ENCODE data around the gene CLDN20. TPM values are rescaled to one million over a fixed set of nuclear protein-coding genes. Genes with fewer than 3 reads are reported as not detected.
"Not testable (repeated sequence)": the region's sequence is repeated elsewhere in the genome, so short reads cannot be mapped to it uniquely, and the experiment has no call there.

CLDN20 gene
- total RNA-seq, 1 donor from 2014 or later = not detected

DNA sequence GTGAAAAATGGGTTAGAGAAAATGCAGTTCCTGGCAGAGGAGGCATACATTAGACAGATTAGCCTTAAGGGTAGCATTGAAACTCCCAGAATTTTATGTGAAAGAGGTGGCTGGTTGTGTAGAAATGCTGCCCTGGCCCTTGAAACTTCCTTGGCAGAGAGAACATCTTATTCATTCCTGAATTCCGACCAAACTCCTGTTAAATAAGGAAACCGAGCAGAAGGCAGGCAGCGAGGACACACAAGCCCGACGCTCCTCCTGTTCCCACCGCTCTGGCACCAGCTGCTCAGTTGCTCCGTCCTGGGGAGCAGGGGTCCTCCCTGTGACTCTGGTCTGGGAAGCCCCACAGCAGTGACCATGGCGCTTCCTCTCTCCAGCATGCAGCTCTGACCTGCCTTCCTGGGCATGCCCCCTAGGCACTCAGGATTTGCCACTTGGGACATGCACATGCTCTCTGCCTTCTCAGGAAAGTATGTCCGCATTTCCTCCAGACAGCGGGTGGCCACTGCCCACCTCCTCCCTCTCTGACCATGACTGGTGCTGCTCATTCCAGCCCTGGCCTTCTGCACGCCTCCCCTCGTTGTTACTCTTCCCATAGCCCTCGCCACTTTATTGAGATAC is 35.2 kb upstream of the CLDN20 start:
- no peak overlapping the region for H3K4me3 ChIP-seq (ENCODE audit: low read depth, low read length)
- peak; percentile 66 for FAIRE-seq
- TF ChIP-seq, protein P1, sequence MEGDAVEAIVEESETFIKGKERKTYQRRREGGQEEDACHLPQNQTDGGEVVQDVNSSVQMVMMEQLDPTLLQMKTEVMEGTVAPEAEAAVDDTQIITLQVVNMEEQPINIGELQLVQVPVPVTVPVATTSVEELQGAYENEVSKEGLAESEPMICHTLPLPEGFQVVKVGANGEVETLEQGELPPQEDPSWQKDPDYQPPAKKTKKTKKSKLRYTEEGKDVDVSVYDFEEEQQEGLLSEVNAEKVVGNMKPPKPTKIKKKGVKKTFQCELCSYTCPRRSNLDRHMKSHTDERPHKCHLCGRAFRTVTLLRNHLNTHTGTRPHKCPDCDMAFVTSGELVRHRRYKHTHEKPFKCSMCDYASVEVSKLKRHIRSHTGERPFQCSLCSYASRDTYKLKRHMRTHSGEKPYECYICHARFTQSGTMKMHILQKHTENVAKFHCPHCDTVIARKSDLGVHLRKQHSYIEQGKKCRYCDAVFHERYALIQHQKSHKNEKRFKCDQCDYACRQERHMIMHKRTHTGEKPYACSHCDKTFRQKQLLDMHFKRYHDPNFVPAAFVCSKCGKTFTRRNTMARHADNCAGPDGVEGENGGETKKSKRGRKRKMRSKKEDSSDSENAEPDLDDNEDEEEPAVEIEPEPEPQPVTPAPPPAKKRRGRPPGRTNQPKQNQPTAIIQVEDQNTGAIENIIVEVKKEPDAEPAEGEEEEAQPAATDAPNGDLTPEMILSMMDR (IDR thresholded peaks at IDR 0.05; ENCODE audit: insufficient read depth, low read length, severe bottlenecking) = no peak
- DNase-seq (ENCODE audit: low read depth) = no peak
- no peaks in the 10 kb centered on the region for H3K36me3 ChIP-seq (ENCODE audit: control insufficient read depth, insufficient read depth, low read length)
- no peaks in the 10 kb centered on the region for H3K27me3 ChIP-seq (ENCODE audit: control insufficient read depth, insufficient read depth, low read length)

DNA sequence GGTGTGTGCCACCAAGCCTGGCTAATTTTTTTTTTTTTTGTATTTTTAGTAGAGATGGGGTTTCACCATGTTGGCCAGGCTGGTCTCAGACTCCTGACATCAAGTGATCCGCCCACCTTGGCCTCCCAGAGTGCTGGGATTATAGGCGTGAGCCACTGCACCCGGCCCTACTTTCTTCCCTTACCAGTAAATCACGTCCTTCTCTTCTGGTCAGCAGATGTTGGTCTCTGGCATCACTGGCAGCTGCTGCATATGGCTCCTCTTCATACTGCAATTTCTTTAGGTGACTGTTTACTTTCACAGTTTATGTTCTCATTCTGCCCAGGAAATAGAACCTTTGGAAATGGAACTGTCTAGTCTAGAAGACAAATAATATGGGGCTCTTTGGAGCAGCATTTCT is 32.8 kb upstream of the CLDN20 start:
- H3K27me3 ChIP-seq (ENCODE audit: control insufficient read depth, insufficient read depth, low read length); H3K36me3 ChIP-seq (ENCODE audit: control insufficient read depth, insufficient read depth, low read length); H3K4me3 ChIP-seq (ENCODE audit: low read depth, low read length); FAIRE-seq; DNase-seq (ENCODE audit: low read depth): not testable (repeated sequence)

DNA sequence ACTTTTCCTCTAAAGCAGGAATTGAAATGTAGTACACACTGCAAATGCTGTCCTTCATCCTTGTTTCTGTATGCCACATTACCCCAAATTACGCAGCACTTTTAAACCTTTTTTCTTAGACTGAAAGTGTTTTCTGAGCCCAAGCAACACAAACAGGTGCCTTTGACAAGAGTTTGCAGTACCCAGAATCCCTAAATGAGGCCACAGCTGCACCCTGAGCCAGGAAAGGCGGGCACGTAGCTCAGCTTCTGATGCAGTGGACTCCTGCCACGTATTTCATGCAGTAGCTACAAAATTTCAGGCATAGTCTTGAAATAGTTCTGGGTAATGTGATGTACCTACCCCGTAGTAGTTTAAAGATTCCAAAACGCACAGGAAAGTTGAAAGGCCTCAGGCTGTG is 31.0 kb upstream of the CLDN20 start:
- H3K4me3 ChIP-seq (ENCODE audit: low read depth, low read length) = no peak overlapping the region
- TF ChIP-seq, protein P1 (IDR thresholded peaks at IDR 0.05; ENCODE audit: insufficient read depth, low read length, severe bottlenecking) = no peak
- no peaks in the 10 kb centered on the region for H3K27me3 ChIP-seq (ENCODE audit: control insufficient read depth, insufficient read depth, low read length)
- H3K36me3 ChIP-seq (ENCODE audit: control insufficient read depth, insufficient read depth, low read length) = no peaks in the 10 kb centered on the region
- no peak for FAIRE-seq
- no peak for DNase-seq (ENCODE audit: low read depth)

DNA sequence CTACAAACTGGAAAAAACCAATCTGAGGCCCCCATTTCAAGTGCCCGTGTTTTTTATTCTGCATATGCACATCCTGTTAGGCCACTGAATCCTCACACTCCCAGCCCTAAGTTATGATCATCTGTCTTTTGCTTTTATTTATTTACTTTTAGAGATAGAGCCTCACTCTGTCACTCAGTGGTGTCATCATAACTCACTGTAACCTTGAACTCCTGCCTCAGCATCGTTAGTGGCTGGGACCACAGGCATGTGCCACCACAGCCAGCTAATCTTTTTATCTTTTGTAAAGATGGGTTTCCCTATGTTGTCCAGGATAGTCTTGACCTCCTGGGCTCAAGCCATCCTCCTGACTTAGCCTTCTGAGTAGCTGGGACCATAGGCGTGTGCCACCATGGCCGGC is 29.6 kb upstream of the CLDN20 start:
- no peak overlapping the region for H3K4me3 ChIP-seq (ENCODE audit: low read depth, low read length)
- H3K27me3 ChIP-seq (ENCODE audit: control insufficient read depth, insufficient read depth, low read length) = no peaks in the 10 kb centered on the region
- H3K36me3 ChIP-seq (ENCODE audit: control insufficient read depth, insufficient read depth, low read length) = no peaks in the 10 kb centered on the region
- FAIRE-seq (no peak), DNase-seq (ENCODE audit: low read depth) (no peak)
- TF ChIP-seq, protein P1 (IDR thresholded peaks at IDR 0.05; ENCODE audit: insufficient read depth, low read length, severe bottlenecking) = no peak

DNA sequence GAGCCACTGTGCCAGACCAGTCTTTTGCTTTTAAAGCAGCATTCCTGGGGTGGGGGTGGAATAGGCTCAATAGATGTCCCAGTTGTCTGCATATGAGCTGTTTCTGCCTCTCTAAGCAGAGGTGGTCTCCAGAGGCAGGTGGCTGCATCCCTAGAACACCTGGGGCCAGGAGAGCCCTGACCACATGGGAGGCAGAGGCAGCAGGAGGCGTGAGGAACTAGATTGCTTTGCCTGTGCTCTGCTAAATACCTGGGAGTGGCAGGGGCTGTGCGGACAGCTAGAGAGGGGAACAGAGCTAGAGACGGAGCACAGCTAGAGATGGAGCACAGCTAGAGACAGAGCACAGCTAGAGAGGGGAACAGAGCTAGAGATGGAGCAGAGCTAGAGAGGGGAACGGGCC is 29.1 kb upstream of the CLDN20 start:
- DNase-seq (ENCODE audit: low read depth) (no peak), FAIRE-seq (no peak)
- TF ChIP-seq, protein P1 (IDR thresholded peaks at IDR 0.05; ENCODE audit: insufficient read depth, low read length, severe bottlenecking) = no peak
- Histone ChIP-seq H3K4me3 (ENCODE audit: low read depth, low read length) (no peak overlapping the region), H3K36me3 (ENCODE audit: control insufficient read depth, insufficient read depth, low read length) (no peaks in the 10 kb centered on the region), H3K27me3 (ENCODE audit: control insufficient read depth, insufficient read depth, low read length) (no peaks in the 10 kb centered on the region)

DNA sequence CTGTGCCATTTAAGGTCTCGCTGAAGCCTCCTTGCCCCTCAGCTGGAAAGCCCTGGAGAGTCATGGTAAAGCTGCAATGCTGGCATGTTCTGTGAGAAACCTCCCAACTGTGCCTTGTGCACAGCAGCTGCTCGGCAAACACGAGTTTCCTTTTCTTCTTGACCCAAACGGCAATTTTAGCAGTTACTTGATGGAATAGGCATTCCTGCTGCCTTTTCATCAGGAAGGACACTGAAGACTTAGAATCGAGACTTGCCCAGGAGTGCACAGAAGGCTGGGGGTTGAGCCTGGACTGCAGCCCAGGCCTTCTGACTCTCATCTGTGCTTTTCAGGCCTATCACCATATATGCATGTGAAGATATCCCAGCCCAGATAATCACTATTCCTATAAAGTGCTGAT is 28.7 kb upstream of the CLDN20 start:
- Histone ChIP-seq H3K36me3 (ENCODE audit: control insufficient read depth, insufficient read depth, low read length) (no peaks in the 10 kb centered on the region), H3K4me3 (ENCODE audit: low read depth, low read length) (no peak overlapping the region), H3K27me3 (ENCODE audit: control insufficient read depth, insufficient read depth, low read length) (no peaks in the 10 kb centered on the region)
- no peak for DNase-seq (ENCODE audit: low read depth)
- TF ChIP-seq, protein P1 (IDR thresholded peaks at IDR 0.05; ENCODE audit: insufficient read depth, low read length, severe bottlenecking) = no peak
- FAIRE-seq = no peak
